Muscle layer of colon (tissue), 2 donors: ENCODE results near the gene NDUFA7.

Source experiments
- H3K27ac ChIP-seq: one replicate; pipeline ENCODE4 v1.7.0; 2013; ENCODE audit warnings: low read depth, mild to moderate bottlenecking, low read length, moderate library complexity
- H3K27me3 ChIP-seq, 2 donors: one replicate each; pipeline ENCODE4 v1.7.0; 2013; ENCODE audit warnings: low read length in 2 of 2, mild to moderate bottlenecking in 2 of 2; ENCODE audit not compliant: insufficient read depth in 2 of 2, control insufficient read depth in 1 of 2
- H3K36me3 ChIP-seq: one replicate; pipeline ENCODE4 v1.7.0; 2013; ENCODE audit warnings: mild to moderate bottlenecking, low read length; ENCODE audit not compliant: insufficient read depth
- H3K4me1 ChIP-seq: one replicate; pipeline ENCODE4 v1.7.0; 2013; ENCODE audit warnings: mild to moderate bottlenecking, low read length; ENCODE audit not compliant: insufficient read depth
- H3K4me3 ChIP-seq, 2 donors: one replicate each; pipeline ENCODE4 v1.7.0; 2013; ENCODE audit warnings: low read length in 2 of 2, low read depth in 1 of 2, mild to moderate bottlenecking in 1 of 2, moderate library complexity in 1 of 2
- H3K9ac ChIP-seq: one replicate; pipeline ENCODE4 v1.7.0; 2013; ENCODE audit warnings: low read length
- H3K9me3 ChIP-seq: one replicate; pipeline ENCODE4 v1.7.0; 2013; ENCODE audit warnings: mild to moderate bottlenecking, low read length
- donor health status: abdominal sarcoma.
- donor health status: Adenocarcinoma of cecum.

NDUFA7 gene

DNA sequence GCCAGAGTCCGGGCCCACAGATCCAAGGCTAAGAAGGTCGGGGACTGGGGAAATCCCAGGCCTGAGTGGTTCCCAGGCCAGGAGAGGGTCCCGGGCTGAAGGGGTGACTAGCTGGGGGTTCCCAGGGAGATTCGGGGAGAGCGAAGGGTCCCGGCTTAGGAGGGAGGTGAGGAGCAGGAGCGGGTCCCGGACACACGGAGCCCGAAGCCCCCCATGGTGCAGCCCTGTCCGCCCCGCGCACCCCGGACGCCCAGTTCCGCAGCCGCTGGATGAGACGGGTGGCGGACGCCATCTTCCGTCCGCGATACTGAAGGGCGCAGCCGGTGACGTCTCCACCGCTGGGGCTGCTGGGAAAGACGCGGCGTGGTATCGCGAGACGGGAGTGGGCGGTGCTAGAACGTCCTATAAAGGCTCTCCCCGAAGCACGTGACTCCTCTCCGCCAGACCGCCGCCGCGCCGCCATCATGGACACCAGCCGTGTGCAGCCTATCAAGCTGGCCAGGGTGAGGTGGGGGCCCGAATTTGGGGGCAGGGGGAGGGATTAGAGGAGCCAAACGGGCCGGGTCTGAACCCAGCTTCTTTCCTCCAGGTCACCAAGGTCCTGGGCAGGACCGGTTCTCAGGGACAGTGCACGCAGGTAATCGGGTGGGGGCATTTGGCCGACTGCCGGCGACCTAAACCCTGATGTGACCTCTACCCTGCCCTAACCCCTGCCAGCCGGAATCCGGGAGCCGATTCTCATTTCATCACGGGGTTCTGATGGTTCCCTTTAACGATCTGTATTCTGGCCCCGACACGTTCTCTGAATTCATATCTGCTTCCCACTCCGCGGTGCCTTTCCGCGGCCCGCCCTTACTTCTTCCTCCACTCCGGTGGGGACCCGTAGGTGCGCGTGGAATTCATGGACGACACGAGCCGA lies at the start of gene NDUFA7, which contains the start of gene RPS28:
Gene NDUFA7 (minus strand): TSS at position 309 of the 919 bp plus-strand sequence. CDS start 17 bp downstream, at position 292.
Gene RPS28 (plus strand): TSS at position 430 of the 919 bp plus-strand sequence. CDS start 35 bp downstream, at position 465.
- peak within 1 kb of the TSS; percentile 88 to 99 for H3K4me3 ChIP-seq
- no peaks in the 10 kb centered on the region for H3K9me3 ChIP-seq
- peak within 1 kb of the TSS; percentile 99 for H3K27ac ChIP-seq
- H3K4me1 ChIP-seq = peaks cover 31% of the 10 kb centered on the region
- peak within 1 kb of the TSS; percentile 100 for H3K9ac ChIP-seq
- peaks cover 31% of the 10 kb centered on the region for H3K36me3 ChIP-seq
- H3K27me3 ChIP-seq = no peaks in the 10 kb centered on the region

DNA sequence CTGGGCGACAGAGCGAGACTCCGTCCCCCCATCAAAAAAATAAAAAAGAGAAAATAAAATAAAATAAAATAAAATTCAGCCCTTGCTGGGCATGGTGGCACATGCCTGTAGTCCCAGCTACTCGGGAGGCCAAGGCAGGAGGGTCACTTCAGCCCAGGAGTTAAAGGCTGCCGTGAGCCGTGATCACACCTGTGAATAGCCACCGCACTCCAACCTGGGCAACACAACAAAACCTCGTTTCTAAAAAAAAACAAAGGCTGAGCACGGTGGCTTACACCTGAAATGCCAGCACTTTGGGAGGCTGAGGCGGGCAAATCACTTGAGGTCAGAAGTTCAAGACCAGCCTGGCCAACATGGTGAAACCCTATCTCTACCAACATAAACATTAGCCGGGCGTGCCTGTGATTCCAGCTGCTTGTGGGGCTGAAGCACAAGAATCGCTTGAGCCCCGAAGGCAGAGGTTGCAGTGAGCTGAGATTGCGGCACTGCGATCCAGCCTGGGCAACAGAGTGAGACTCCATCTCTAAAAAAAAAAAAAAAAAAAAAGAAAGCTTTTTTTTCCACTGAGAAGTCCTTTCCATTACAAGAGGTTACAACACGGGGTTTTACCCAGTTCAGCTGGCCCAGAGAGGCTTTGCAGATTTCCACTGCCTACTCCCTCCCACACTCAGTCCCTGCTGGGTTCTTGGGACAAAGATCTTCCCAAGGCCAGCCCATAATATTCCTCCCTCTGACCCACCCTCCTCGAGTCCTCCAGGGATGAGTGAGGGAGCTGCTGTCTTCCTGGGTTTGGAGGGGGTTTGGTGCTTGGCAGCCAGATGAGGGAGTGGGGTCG lies 49.2 kb upstream of the NDUFA7 start:
- H3K27me3 ChIP-seq = no peaks in the 10 kb centered on the region
- H3K36me3 ChIP-seq = peaks cover 27% of the 10 kb centered on the region
- H3K4me1 ChIP-seq = peaks cover 31% of the 10 kb centered on the region
- peak overlapping the region; percentile 44 for H3K27ac ChIP-seq
- no peaks in the 10 kb centered on the region for H3K9me3 ChIP-seq
- H3K4me3 ChIP-seq = no peak overlapping the region
- no peak overlapping the region for H3K9ac ChIP-seq

DNA sequence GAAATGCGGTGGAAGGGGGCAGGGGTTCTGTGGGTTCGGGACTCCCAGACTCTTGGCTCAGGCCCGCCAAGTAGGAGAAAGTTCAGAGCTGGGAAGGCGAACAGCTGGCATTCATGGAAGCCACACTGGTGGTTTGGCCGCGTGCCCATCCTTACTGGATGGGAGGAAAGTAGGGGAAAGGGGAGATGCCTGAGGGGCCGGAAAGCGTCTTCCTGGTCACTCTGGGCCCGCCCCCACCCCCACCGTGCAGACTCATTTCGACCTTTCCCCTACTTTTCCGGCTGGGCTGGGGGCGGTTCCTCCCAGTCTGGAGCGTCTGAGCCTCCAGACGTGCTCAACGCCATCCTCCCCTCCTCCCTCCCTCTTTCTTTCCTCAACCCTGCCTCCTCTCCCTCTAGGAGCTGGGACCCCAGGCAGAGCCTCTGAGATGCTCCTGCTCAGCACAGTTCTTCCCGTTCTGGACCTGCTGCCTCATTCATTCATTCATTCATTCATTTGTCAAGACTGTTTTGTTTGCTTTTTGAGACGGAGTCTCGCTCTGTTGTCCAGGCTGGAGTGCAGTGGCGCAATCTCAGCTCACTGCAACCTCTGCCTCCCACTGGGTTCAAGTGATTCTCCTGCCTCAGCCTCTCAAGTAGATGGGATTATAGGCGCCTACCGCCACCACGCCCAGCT lies 46.3 kb upstream of the NDUFA7 start:
- H3K4me1 ChIP-seq = peaks cover 40% of the 10 kb centered on the region
- no peaks in the 10 kb centered on the region for H3K27me3 ChIP-seq
- peak overlapping the region; percentile 27 for H3K9ac ChIP-seq
- peak overlapping the region; percentile 92 for H3K27ac ChIP-seq
- H3K36me3 ChIP-seq = peaks cover 19% of the 10 kb centered on the region
- no peaks in the 10 kb centered on the region for H3K9me3 ChIP-seq
- H3K4me3 ChIP-seq = peak overlapping the region; percentile 50 to 54

DNA sequence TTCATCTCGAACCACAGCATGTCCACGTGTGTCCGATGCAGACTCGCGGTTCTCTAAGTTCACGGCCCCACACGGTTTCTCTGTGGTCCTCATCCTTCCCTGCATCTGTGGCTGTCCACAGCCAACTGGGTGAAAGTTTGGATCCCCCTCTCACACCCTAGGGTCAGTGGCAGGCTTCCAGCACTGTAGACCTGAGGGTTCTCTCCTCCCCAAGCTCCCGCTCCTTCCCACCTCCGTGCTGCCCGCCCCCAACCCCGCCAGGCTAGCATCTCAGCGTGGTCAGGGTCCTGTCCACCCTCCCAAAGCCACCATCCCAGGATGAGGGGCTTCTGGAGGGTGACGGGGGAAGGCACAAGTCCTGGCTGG lies 45.8 kb upstream of the NDUFA7 start:
- Histone ChIP-seq H3K27me3 (no peaks in the 10 kb centered on the region), H3K36me3 (peaks cover 19% of the 10 kb centered on the region), H3K27ac (peak overlapping the region; percentile 92), H3K9ac (peak overlapping the region; percentile 27), H3K4me1 (peaks cover 44% of the 10 kb centered on the region), H3K9me3 (no peaks in the 10 kb centered on the region), H3K4me3 (peak overlapping the region; percentile 50 to 54)

DNA sequence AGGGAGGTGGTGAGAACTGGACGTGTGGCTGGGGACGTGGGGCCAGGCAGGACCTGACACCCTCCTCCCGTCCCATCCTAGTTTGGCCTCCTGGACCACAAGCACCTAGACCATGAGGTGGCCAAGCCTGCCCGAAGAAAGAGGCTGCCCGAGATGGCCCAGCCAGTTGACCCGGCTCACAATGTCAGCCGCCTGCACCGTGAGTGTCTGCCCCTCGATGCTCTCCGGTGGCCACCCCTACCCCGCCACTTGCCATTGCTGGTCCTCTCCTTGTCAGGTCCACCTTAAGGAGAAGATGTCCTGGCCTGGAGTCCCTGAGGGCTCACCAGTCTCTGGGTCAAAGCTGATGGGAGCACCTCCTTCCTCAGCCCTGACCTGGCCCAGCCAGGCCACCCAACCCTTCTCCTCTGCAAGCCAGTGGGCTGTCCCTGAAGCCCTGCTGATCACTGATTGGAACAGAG lies 45.0 kb upstream of the NDUFA7 start:
- Histone ChIP-seq H3K9ac (no peak overlapping the region), H3K9me3 (no peaks in the 10 kb centered on the region), H3K4me1 (peaks cover 47% of the 10 kb centered on the region), H3K27me3 (no peaks in the 10 kb centered on the region), H3K36me3 (peaks cover 19% of the 10 kb centered on the region), H3K4me3 (no peak overlapping the region), H3K27ac (no peak overlapping the region)

DNA sequence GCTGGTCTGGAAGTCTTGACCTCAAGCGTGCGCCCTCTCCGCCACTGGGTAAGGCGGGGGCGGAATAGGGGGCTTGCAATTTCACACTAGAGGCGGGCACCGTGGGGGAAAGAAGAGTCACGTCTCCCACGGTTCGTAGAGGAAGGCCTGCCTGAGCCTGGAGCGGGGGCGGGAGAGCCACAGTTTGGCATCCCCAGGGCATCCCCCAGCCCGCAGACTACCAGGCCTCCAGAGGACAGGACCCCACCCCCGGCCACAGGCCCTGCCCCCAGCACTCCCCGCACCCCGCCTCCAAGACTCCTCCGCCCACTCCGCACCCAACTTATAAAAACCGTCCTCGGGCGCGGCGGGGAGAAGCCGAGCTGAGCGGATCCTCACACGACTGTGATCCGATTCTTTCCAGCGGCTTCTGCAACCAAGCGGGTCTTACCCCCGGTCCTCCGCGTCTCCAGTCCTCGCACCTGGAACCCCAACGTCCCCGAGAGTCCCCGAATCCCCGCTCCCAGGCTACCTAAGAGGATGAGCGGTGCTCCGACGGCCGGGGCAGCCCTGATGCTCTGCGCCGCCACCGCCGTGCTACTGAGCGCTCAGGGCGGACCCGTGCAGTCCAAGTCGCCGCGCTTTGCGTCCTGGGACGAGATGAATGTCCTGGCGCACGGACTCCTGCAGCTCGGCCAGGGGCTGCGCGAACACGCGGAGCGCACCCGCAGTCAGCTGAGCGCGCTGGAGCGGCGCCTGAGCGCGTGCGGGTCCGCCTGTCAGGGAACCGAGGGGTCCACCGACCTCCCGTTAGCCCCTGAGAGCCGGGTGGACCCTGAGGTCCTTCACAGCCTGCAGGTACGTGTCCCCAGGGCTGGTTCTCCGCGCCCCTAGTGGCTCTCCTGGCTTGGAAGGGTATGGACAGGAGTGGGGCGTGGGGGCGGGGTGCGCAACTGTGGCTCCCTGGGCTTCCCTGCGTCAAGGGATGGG lies 42.9 kb upstream of the NDUFA7 start, which contains the start of gene ANGPTL4:
Gene ANGPTL4 (plus strand): TSS at position 353 of the 969 bp plus-strand sequence. CDS start 167 bp downstream, at position 520.
- Histone ChIP-seq H3K4me3 (peak within 1 kb of the TSS; percentile 71 to 81), H3K4me1 (peaks cover 47% of the 10 kb centered on the region), H3K27me3 (no peaks in the 10 kb centered on the region), H3K9me3 (no peaks in the 10 kb centered on the region), H3K36me3 (peaks cover 12% of the 10 kb centered on the region), H3K27ac (peak within 1 kb of the TSS; percentile 86), H3K9ac (peak within 1 kb of the TSS; percentile 49)

DNA sequence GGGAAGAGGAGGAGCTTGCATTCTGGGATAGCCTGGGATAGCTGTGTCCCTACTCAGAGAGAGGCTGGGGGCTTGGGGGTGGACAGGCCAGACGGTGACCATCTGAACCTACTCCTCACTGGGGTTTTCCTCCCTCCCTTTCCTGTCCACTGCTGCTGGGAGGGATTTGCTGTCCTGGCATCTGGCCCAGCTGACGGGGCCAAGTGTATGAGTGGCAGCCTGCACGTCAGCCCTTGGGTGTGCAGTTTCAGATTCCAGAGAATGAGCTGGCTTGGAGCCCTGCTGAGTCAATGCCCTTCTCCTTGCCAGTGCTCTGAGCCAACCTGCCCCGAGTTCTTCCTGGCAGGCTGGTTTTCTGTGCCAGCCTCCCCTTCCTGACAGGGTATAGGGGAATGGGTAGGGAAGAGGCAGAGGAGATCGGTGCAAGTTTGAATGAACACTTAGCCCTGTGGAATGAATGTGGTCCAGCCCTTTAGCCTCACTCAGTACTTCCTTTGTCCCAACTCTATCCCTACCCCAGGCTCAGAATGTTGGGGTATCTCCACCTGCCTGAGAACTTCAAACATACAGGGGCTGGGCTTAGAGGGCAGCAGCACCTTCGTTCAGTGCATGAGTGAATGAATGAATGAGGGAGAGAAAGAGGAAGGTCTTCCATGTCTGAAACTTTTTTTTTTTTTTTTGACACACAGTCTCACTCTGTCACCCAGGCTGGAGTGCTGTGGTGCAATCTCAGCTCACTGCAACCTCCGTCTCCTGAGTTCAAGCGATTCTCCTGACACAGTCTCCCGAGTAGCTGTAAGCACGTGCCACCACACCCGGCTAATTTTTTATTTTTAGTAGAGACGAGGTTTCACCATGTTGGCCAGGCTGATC lies 41.0 kb upstream of the NDUFA7 start:
- no peaks in the 10 kb centered on the region for H3K36me3 ChIP-seq
- no peaks in the 10 kb centered on the region for H3K27me3 ChIP-seq
- no peaks in the 10 kb centered on the region for H3K9me3 ChIP-seq
- no peak overlapping the region for H3K4me3 ChIP-seq
- peaks cover 28% of the 10 kb centered on the region for H3K4me1 ChIP-seq
- peak overlapping the region; percentile 78 for H3K27ac ChIP-seq
- no peak overlapping the region for H3K9ac ChIP-seq

DNA sequence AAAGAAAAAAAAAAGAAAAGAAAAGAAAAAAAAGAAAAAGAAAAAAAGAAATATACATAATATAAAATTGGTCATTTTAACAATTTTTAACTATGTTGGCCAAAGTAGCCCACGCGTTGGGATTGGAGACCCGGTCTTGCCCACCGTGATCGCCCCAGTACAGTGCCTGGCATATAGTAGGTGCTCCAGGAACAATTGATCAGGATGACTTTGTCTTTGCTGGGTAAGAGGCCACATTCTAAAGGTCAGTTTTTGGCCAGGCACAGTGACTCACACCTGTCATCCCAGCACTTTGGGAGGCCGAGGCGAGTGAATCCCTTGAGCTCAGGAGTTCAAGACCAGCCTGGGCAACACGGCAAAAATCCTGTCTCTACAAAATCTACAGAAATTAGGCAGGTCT lies 39.0 kb upstream of the NDUFA7 start:
- H3K36me3 ChIP-seq = no peaks in the 10 kb centered on the region
- no peaks in the 10 kb centered on the region for H3K27me3 ChIP-seq
- no peak overlapping the region for H3K9ac ChIP-seq
- peaks cover 16% of the 10 kb centered on the region for H3K4me1 ChIP-seq
- H3K4me3 ChIP-seq = no peak overlapping the region
- H3K27ac ChIP-seq = no peak overlapping the region
- H3K9me3 ChIP-seq = no peaks in the 10 kb centered on the region

DNA sequence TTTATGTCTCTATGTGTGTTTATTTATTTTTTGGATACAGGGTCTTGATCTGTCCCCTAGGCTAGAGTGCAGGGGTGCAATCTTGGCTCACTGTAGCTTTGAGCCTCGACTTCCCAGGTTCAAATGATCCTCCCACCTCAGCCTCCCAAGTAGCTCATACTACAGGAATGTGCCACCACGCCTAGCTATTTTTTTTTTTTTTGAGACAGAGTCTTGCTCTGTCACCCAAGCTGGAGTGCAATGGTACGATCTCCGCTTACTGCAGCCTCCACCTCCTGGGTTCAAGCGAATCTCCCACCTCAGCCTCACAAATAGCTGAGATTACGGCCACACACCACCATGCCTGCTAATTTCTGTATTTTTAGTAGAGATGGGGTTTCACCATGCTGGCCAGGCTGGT lies 37.8 kb upstream of the NDUFA7 start:
- H3K27ac ChIP-seq = no peak overlapping the region
- H3K36me3 ChIP-seq = no peaks in the 10 kb centered on the region
- no peaks in the 10 kb centered on the region for H3K9me3 ChIP-seq
- peaks cover 16% of the 10 kb centered on the region for H3K4me1 ChIP-seq
- no peak overlapping the region for H3K9ac ChIP-seq
- H3K4me3 ChIP-seq = no peak overlapping the region
- no peaks in the 10 kb centered on the region for H3K27me3 ChIP-seq
